ENCODE measurements around the gene KSR2.

Gene KSR2

GRCh38 chr12:117404203-117404853 lies 564.5 kb downstream of the KSR2 start:
- no peak for DNase-seq (ENCODE audit: low read depth in 3 of 3)

- DNase-seq (ENCODE audit: low read depth in 3 of 3): no peak
Observed at GRCh38 chr12:117403586-117404139, 565.1 kb downstream of the KSR2 start.

Measured in stimulated activated CD4-positive, alpha-beta T cell treated with anti-CD3 and anti-CD28 coated beads, TNF-alpha, amount 100 ng/mL, for 24 hours (primary cell).